ENCODE results near the gene PTP4A2. TPM values are rescaled to one million over a fixed set of nuclear protein-coding genes. Genes with fewer than 3 reads are reported as not detected.

Gene PTP4A2
- total and polyA plus RNA-seq, 2 of the 8 experiments (the other 6 are each of a cell fraction or from before 2014, with no cell fraction given) = 87.4 to 214 TPM

- Histone ChIP-seq H3K23me2 (ENCODE audit: low read depth, low read length) (no peaks in the 10 kb centered on the region; the same call in 1 of the 2 replicates), H3K79me1 (ENCODE audit: low read depth, low read length) (no peaks in the 10 kb centered on the region), H3K27me3 (replicated peaks in 1 of 4; ENCODE audit: control insufficient read depth in 3 of 4, extremely low read depth in 1 of 4, insufficient read depth in 3 of 4, low read length in 3 of 4) (no peaks in the 10 kb centered on the region), H3K79me2 (ENCODE audit: control insufficient read depth in 1 of 2, insufficient read depth in 2 of 2, low read length in 2 of 2) (no peaks in the 10 kb centered on the region), H2BK120ac (replicated peaks; ENCODE audit: low read depth, low read length) (no peak overlapping the region), H3K9ac (replicated peaks in 1 of 4; ENCODE audit: extremely low read depth in 1 of 4, low read depth in 3 of 4, low read length in 3 of 4) (peak overlapping the region in 1 of 4 experiments; percentile 21; a peak in 1 of 7 replicates), H2BK20ac (ENCODE audit: low read length) (no peak overlapping the region), H2AK5ac (ENCODE audit: low read depth, low read length) (0 out of 2 replicates have a peak overlapping the region, but pooled peaks have one; percentile 39), H3K4me1 (replicated peaks in 1 of 4; ENCODE audit: control insufficient read depth in 3 of 4, insufficient read depth in 4 of 4, low read length in 3 of 4) (peaks cover 5 to 13% (median 7%) of the 10 kb centered on the region in 4 experiments; a peak in 6 of 7 replicates), H3K9me3 (ENCODE audit: insufficient read depth in 2 of 2, low read depth in 1 of 2, low read length in 1 of 2) (no peaks in the 10 kb centered on the region), H4K91ac (replicated peaks; ENCODE audit: insufficient read length, low read length) (no peak overlapping the region), H4K8ac (ENCODE audit: extremely low read depth, insufficient read depth, low read length) (no peak overlapping the region), H3K18ac (ENCODE audit: extremely low read depth, low read length) (no peak overlapping the region), H3K56ac (replicated peaks; ENCODE audit: insufficient read length, low read depth, low read length) (no peak overlapping the region), H3K14ac (ENCODE audit: insufficient read length) (no peak overlapping the region), H2AFZ (ENCODE audit: low read length) (peak overlapping the region; percentile 63; the same call in 1 of the 2 replicates), H2BK5ac (ENCODE audit: low read depth, low read length) (no peak overlapping the region), H3K4me2 (ENCODE audit: insufficient read depth in 1 of 2, low read depth in 2 of 2, low read length in 2 of 2) (no peak overlapping the region), H3K27ac (ENCODE audit: low read depth, low read length) (no peak overlapping the region), H3K4ac (replicated peaks; ENCODE audit: insufficient read length, low read depth, low read length) (no peak overlapping the region), H4K20me1 (replicated peaks in 1 of 2; ENCODE audit: control insufficient read depth in 1 of 2, insufficient read depth in 2 of 2, low read length in 2 of 2) (no peaks in the 10 kb centered on the region), H2BK15ac (ENCODE audit: low read length) (no peak overlapping the region), H3K36me3 (ENCODE audit: control insufficient read depth in 2 of 4, insufficient read depth in 4 of 4, low read length in 3 of 4) (no peaks in the 10 kb centered on the region), H2BK12ac (ENCODE audit: low read depth, low read length) (0 out of 2 replicates have a peak overlapping the region, but pooled peaks have one; percentile 12), H3K23ac (ENCODE audit: insufficient read length) (no peak overlapping the region), H4K5ac (ENCODE audit: insufficient read length, low read depth, low read length) (no peak overlapping the region), H3K4me3 (ENCODE audit: extremely low read depth in 1 of 4, insufficient read depth in 2 of 4, low read depth in 3 of 4, low read length in 4 of 4) (no peak overlapping the region)
- ChIA-PET POLR2A (ENCODE audit: partially characterized antibody) (interaction anchor here (1.0 to 1.7 kb wide), 5 partner anchors 13 to 115 kb away, joined by 3 to 8 read pairs (median 4); partner anchors contain the start of genes PTP4A2 and TMEM39B), CTCF (ENCODE audit: partially characterized antibody) (interaction anchor here (0.8 to 2.1 kb wide), 9 partner anchors 9 to 169 kb away, joined by 3 to 11 read pairs (median 4); partner anchors contain the start of gene SPOCD1)
- no peak for DNase-seq (ENCODE audit: low read depth in 1 of 2, low spot score in 2 of 2)
- no peak for FAIRE-seq
- 86% methylated on average over 9 of the region's 9 CpGs; no CpG with 5 or more reads in 1 of the 2 experiments for WGBS, 2 experiments (ENCODE audit: extremely low coverage in 1 of 2, insufficient coverage in 1 of 2, insufficient read length in 1 of 2, insufficient replicate concordance in 2 of 2, low coverage in 1 of 2, low lambda C conversion rate in 2 of 2, missing lambda C conversion rate in 1 of 2)
- no peak for TF ChIP-seq TEAD4 (IDR thresholded peaks at IDR 0.05; ENCODE audit: low read depth, low read length)
- TF ChIP-seq BACH1 (IDR thresholded peaks at IDR 0.05; ENCODE audit: low read length) = no peak
- TF ChIP-seq TAF1 (IDR thresholded peaks at IDR 0.05; ENCODE audit: low read depth, low read length) = no peak
- TF ChIP-seq CTBP2 (IDR thresholded peaks at IDR 0.05; ENCODE audit: borderline replicate concordance, insufficient read depth, insufficient read length, low read length) = no peak
- no peak for TF ChIP-seq SP4 (IDR thresholded peaks at IDR 0.05; ENCODE audit: low read length)
- TF ChIP-seq, protein P1, sequence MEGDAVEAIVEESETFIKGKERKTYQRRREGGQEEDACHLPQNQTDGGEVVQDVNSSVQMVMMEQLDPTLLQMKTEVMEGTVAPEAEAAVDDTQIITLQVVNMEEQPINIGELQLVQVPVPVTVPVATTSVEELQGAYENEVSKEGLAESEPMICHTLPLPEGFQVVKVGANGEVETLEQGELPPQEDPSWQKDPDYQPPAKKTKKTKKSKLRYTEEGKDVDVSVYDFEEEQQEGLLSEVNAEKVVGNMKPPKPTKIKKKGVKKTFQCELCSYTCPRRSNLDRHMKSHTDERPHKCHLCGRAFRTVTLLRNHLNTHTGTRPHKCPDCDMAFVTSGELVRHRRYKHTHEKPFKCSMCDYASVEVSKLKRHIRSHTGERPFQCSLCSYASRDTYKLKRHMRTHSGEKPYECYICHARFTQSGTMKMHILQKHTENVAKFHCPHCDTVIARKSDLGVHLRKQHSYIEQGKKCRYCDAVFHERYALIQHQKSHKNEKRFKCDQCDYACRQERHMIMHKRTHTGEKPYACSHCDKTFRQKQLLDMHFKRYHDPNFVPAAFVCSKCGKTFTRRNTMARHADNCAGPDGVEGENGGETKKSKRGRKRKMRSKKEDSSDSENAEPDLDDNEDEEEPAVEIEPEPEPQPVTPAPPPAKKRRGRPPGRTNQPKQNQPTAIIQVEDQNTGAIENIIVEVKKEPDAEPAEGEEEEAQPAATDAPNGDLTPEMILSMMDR (IDR thresholded peaks at IDR 0.05; ENCODE audit: control extremely low read depth in 1 of 3, insufficient read depth in 1 of 3, low read depth in 1 of 3, low read length in 3 of 3) = no peak
- TF ChIP-seq RXRA (IDR thresholded peaks at IDR 0.05; ENCODE audit: insufficient read depth, low read depth, low read length) = no peak
- no peak for TF ChIP-seq TCF12 (IDR thresholded peaks at IDR 0.05; ENCODE audit: low read depth, low read length)
Measured at GRCh38 chr1:31957701-31958674, 19.8 kb upstream of the PTP4A2 start.
